Astrocyte of the cerebellum (primary cell): ENCODE results near the gene CORO2A.

Experiments
- DNase-seq: peaks from one replicate; pipeline ENCODE4 v3.0.0-alpha.2; 2011; ENCODE audit warnings: low read depth
- H3K4me3 ChIP-seq: 2 replicates; pipeline ENCODE4 v1.5.1; 2011; ENCODE audit warnings: mild to moderate bottlenecking, low read depth, low read length, moderate library complexity
- in situ Hi-C: cut with HindIII; loops from 2 replicates; pipeline ENCODE4 v1.10.0; 2017; ENCODE audit warnings: low sequenced_read_pairs
- TF ChIP-seq, protein P1 (sequence below): IDR thresholded peaks from 2 replicates; pipeline ENCODE4 v1.5.1; 2012; ENCODE audit warnings: low read length, low read depth, moderate library complexity, mild to moderate bottlenecking; ENCODE audit errors: missing control alignments

Gene CORO2A

GRCh38 chr9:98097836-98098235, 94.6 kb downstream of the CORO2A start:
- TF ChIP-seq, protein P1, sequence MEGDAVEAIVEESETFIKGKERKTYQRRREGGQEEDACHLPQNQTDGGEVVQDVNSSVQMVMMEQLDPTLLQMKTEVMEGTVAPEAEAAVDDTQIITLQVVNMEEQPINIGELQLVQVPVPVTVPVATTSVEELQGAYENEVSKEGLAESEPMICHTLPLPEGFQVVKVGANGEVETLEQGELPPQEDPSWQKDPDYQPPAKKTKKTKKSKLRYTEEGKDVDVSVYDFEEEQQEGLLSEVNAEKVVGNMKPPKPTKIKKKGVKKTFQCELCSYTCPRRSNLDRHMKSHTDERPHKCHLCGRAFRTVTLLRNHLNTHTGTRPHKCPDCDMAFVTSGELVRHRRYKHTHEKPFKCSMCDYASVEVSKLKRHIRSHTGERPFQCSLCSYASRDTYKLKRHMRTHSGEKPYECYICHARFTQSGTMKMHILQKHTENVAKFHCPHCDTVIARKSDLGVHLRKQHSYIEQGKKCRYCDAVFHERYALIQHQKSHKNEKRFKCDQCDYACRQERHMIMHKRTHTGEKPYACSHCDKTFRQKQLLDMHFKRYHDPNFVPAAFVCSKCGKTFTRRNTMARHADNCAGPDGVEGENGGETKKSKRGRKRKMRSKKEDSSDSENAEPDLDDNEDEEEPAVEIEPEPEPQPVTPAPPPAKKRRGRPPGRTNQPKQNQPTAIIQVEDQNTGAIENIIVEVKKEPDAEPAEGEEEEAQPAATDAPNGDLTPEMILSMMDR: no peak
- no peak overlapping the region for H3K4me3 ChIP-seq
- in situ Hi-C loops: no loop called here
- DNase-seq: no peak

DNA sequence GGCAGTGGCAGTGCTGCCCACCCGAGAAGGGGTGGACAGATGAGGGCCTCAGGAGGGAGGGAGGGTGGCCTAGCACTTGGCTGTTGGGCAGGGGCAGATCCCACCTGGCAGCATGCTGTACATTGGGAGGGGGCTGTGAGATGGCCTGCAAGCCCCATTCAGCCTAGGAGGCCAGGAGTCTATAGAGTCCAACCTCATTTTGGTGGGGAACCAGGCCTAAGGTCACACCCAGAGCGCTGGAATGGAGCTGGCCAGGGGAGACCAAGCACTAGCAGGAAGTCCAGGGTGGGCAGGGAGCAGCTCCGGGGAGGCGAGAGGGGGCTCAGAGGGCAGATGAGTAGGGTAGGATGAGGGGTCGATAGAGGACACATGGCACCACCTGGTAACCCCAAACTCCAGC, 96.3 kb downstream of the CORO2A start:
- TF ChIP-seq, protein P1: no peak
- in situ Hi-C loops: no loop called here
- H3K4me3 ChIP-seq: no peak overlapping the region
- no peak for DNase-seq

DNA sequence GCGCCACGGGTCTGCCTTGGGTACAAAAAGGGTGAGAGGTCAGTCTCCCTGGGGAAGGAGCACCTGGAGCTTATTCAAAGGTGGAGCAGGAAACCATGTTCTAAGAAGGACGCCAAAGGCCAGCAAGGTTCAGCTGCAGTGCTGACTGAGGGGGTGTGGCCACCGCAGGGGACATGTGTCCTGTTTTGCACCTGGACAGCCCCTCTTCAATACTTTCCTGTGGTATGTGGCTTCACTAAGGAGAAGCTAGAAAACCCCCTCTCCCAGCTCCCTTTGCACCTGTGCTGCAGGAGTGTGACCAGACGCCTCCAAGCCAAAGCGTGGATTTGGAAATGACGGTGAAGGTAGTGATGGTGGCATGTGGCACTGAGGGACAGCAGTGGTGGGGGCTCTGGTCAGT, 97.0 kb downstream of the CORO2A start:
- no peak overlapping the region for H3K4me3 ChIP-seq
- TF ChIP-seq, protein P1: no peak
- no peak for DNase-seq
- in situ Hi-C loops: no loop called here

DNA sequence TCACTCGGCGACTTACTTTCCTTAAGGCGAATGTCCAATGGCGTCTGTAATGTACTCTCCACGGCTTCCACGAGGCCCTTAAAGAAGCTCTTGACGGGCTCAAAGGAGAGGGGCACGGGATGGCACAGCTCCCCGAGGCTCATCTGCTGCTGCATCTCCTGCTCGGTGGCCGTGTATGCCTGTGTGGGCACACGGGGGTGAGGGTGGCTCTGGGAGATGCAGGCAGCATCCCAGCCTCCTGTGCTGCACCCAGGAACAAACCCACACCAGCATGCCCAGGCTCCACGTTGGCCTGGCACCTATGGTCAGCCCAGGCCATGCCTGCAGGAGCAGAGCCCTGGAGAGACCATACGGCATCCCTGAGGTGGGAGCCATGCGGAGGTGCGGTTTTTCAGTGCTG, 97.6 kb downstream of the CORO2A start:
- TF ChIP-seq, protein P1: no peak

GRCh38 chr9:98094316-98094715, 98.1 kb downstream of the CORO2A start:
- no peak overlapping the region for H3K4me3 ChIP-seq
- TF ChIP-seq, protein P1: no peak
- no peak for DNase-seq
- in situ Hi-C loops: no loop called here

More for the DNA sequence above, 97.6 kb downstream of the CORO2A start:
- H3K4me3 ChIP-seq: no peak overlapping the region
- in situ Hi-C loops: no loop called here
- no peak for DNase-seq

DNA sequence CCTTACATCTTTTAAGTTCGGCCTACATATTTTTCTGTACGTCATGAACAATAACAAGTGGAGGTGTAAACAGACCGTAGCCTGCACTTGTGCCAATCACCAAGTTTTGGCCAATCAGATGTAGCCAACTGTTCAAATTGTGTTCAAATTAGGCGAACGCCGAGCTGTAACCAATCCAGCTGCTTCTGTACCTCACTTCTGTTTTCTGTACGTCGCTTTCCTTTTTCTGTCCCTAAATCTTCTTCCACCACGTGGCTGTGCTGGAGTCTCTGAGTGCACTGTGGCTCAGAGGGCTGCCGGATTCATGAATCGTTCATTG, 99.9 kb downstream of the CORO2A start:
- TF ChIP-seq, protein P1: no peak
- DNase-seq: no peak
- no peak overlapping the region for H3K4me3 ChIP-seq
- in situ Hi-C loops: no loop called here
